SK-MEL-5 (cell line): ENCODE measurements around the gene GTSE1. TPM values are rescaled to one million over a fixed set of nuclear protein-coding genes. Genes with fewer than 3 reads are reported as not detected.

Source experiments
- DNase-seq: peaks from one replicate; pipeline ENCODE4 v3.0.0-alpha.2; 2016; ENCODE audit warnings: low read depth, low spot score
- in situ Hi-C: cut with HindIII; loops from 2 replicates; pipeline ENCODE4 v1.10.0; 2016; ENCODE audit warnings: low sequenced_read_pairs, high pct_unique_total_duplicates, low pct_unique_long_range_greater_than_20kb
- total RNA-seq: library from RNA; depleted of rRNA; stranded (reverse); fragments of >200 nt; shearing (Covaris generic); gene quantifications from 2 replicates; pipeline ENCODE4 v1.2.3, GENCODE V29; 2014

GTSE1 gene
- total RNA-seq, 1 experiment from 2014 or later: 15.6 TPM

- in situ Hi-C loops: loop anchor here (25.0 kb wide), 1 partner anchor 135 kb away; no protein-coding TSS in a partner anchor
- no peak for DNase-seq
Measured at GRCh38 chr22:46272196-46272595, 24.5 kb upstream of the GTSE1 start.

GRCh38 chr22:46272762-46273431, 23.8 kb upstream of the GTSE1 start:
- no peak for DNase-seq
- in situ Hi-C loops: loop anchor here (25.0 kb wide), 1 partner anchor 136 kb away; no protein-coding TSS in a partner anchor

GRCh38 chr22:46273432-46274148, 23.1 kb upstream of the GTSE1 start:
- in situ Hi-C loops: loop anchor here (25.0 kb wide), 1 partner anchor 136 kb away; no protein-coding TSS in a partner anchor
- DNase-seq: no peak

- in situ Hi-C loops: loop anchor here (25.0 kb wide), 1 partner anchor 137 kb away; no protein-coding TSS in a partner anchor
- no peak for DNase-seq
Measured at GRCh38 chr22:46274381-46274780, 22.3 kb upstream of the GTSE1 start.

GRCh38 chr22:46275455-46276122, 21.1 kb upstream of the GTSE1 start:
- peak; percentile 26 for DNase-seq
- in situ Hi-C loops: no loop called here

- no peak for DNase-seq
- in situ Hi-C loops: no loop called here
Measured at GRCh38 chr22:46276563-46276962, 20.1 kb upstream of the GTSE1 start.

- DNase-seq: no peak
- in situ Hi-C loops: no loop called here
Measured at GRCh38 chr22:46278656-46279645, 17.7 kb upstream of the GTSE1 start.

GRCh38 chr22:46280063-46280817, 16.4 kb upstream of the GTSE1 start:
- in situ Hi-C loops: no loop called here
- DNase-seq: no peak

- in situ Hi-C loops: no loop called here
- DNase-seq: no peak
Measured at GRCh38 chr22:46280999-46281623, 15.6 kb upstream of the GTSE1 start.

- in situ Hi-C loops: no loop called here
- no peak for DNase-seq
Measured at GRCh38 chr22:46281866-46282678, 14.6 kb upstream of the GTSE1 start.

GRCh38 chr22:46286006-46286405, 10.7 kb upstream of the GTSE1 start:
- in situ Hi-C loops: no loop called here

GRCh38 chr22:46286941-46287872, 9.5 kb upstream of the GTSE1 start:
- DNase-seq: no peak
- in situ Hi-C loops: no loop called here

More at GRCh38 chr22:46286006-46286405, 10.7 kb upstream of the GTSE1 start:
- no peak for DNase-seq

- no peak for DNase-seq
- in situ Hi-C loops: no loop called here
Measured at GRCh38 chr22:46287873-46288751, 8.6 kb upstream of the GTSE1 start.

- DNase-seq: no peak
- in situ Hi-C loops: no loop called here
Measured at GRCh38 chr22:46288846-46289243, 7.8 kb upstream of the GTSE1 start.
